BJ (cell line): Measurements from ENCODE around the gene ZHX3. TPM values are rescaled to one million over a fixed set of nuclear protein-coding genes. Genes with fewer than 3 reads are reported as not detected.

ENCODE experiments used
- CTCF ChIA-PET: fragments of 350-600 bp; formaldehyde crosslinking; extraction: SDS; loops from one replicate; lab custom pipeline; 2021; ENCODE audit warnings: antibody characterized with exemption, inconsistent platforms; lab: Yijun Ruan, JAX
- POLR2A ChIA-PET: fragments of 300-600 bp; sonication (Branson Sonifier 250); formaldehyde crosslinking; extraction: SDS; loops from one replicate; lab custom pipeline; 2021; ENCODE audit warnings: antibody characterized with exemption; lab: Charles Lee
- DNase-seq: peaks from one replicate; pipeline ENCODE4 v3.0.0-alpha.2; 2011; ENCODE audit warnings: low read depth
- H3K27me3 ChIP-seq: 2 replicates; pipeline ENCODE4 v1.6.0; 2011; ENCODE audit warnings: low read length; ENCODE audit not compliant: control insufficient read depth, insufficient read depth
- H3K36me3 ChIP-seq: 2 replicates; pipeline ENCODE4 v1.5.1; 2011; ENCODE audit warnings: low read length; ENCODE audit not compliant: control insufficient read depth, insufficient read depth
- H3K4me3 ChIP-seq: 2 replicates; pipeline ENCODE4 v1.5.1; 2011; ENCODE audit warnings: low read depth, mild to moderate bottlenecking, control low read depth, low read length
- polyA plus RNA-seq: library from polyadenylated mRNA; depleted of rRNA; stranded (reverse); fragments of >200 nt; gene quantifications from 2 replicates; pipeline ENCODE4 v1.2.3, GENCODE V29; 2011
- TF ChIP-seq, protein P1 (sequence below): IDR thresholded peaks from 2 replicates; pipeline ENCODE4 v1.5.1; 2011; ENCODE audit warnings: low read depth, mild to moderate bottlenecking, control low read depth, inconsistent platforms, low read length, moderate library complexity; ENCODE audit not compliant: insufficient read depth

ZHX3 gene
- polyA plus RNA-seq, 1 experiment: 23.9 TPM

GRCh38 chr20:41272339-41272738 is 45.2 kb downstream of the ZHX3 start:
- POLR2A ChIA-PET: no interaction called here
- TF ChIP-seq, protein P1, sequence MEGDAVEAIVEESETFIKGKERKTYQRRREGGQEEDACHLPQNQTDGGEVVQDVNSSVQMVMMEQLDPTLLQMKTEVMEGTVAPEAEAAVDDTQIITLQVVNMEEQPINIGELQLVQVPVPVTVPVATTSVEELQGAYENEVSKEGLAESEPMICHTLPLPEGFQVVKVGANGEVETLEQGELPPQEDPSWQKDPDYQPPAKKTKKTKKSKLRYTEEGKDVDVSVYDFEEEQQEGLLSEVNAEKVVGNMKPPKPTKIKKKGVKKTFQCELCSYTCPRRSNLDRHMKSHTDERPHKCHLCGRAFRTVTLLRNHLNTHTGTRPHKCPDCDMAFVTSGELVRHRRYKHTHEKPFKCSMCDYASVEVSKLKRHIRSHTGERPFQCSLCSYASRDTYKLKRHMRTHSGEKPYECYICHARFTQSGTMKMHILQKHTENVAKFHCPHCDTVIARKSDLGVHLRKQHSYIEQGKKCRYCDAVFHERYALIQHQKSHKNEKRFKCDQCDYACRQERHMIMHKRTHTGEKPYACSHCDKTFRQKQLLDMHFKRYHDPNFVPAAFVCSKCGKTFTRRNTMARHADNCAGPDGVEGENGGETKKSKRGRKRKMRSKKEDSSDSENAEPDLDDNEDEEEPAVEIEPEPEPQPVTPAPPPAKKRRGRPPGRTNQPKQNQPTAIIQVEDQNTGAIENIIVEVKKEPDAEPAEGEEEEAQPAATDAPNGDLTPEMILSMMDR: no peak

GRCh38 chr20:41268917-41269652 is 48.4 kb downstream of the ZHX3 start:
- TF ChIP-seq, protein P1: no peak
- DNase-seq: no peak
- no peak overlapping the region for H3K4me3 ChIP-seq
- no peaks in the 10 kb centered on the region for H3K27me3 ChIP-seq
- H3K36me3 ChIP-seq: peaks cover 2% of the 10 kb centered on the region
- CTCF ChIA-PET: interaction anchor here (0.7 to 1.0 kb wide), 3 partner anchors 13 to 75 kb away, joined by 3 read pairs; no protein-coding TSS in a partner anchor
- POLR2A ChIA-PET: no interaction called here

More at GRCh38 chr20:41272339-41272738, 45.2 kb downstream of the ZHX3 start:
- peaks cover 2% of the 10 kb centered on the region for H3K36me3 ChIP-seq
- no peaks in the 10 kb centered on the region for H3K27me3 ChIP-seq
- CTCF ChIA-PET: interaction anchor here (1.1 to 1.5 kb wide), 3 partner anchors 8 to 67 kb away, joined by 4 to 5 read pairs (median 4); no protein-coding TSS in a partner anchor
- H3K4me3 ChIP-seq: no peak overlapping the region
- DNase-seq: no peak

GRCh38 chr20:41268402-41268801 is 49.1 kb downstream of the ZHX3 start:
- DNase-seq: no peak
- H3K27me3 ChIP-seq: no peaks in the 10 kb centered on the region
- POLR2A ChIA-PET: no interaction called here
- H3K36me3 ChIP-seq: peaks cover 2% of the 10 kb centered on the region
- TF ChIP-seq, protein P1: no peak
- no peak overlapping the region for H3K4me3 ChIP-seq
- CTCF ChIA-PET: interaction anchor here (1.0 kb wide), 1 partner anchor 13 kb away, joined by 3 read pairs; no protein-coding TSS in a partner anchor

- POLR2A ChIA-PET: no interaction called here
- Histone ChIP-seq H3K36me3 (peaks cover 2% of the 10 kb centered on the region), H3K4me3 (no peak overlapping the region), H3K27me3 (no peaks in the 10 kb centered on the region)
- TF ChIP-seq, protein P1: no peak
- CTCF ChIA-PET: interaction anchor here (1.0 to 1.3 kb wide), 2 partner anchors 9 to 11 kb away, joined by 3 read pairs; no protein-coding TSS in a partner anchor
- DNase-seq: no peak
Observed at GRCh38 chr20:41265938-41266337, 51.6 kb downstream of the ZHX3 start.

- TF ChIP-seq, protein P1: no peak
- no peaks in the 10 kb centered on the region for H3K27me3 ChIP-seq
- no peak for DNase-seq
- peaks cover 2% of the 10 kb centered on the region for H3K36me3 ChIP-seq
- ChIA-PET POLR2A (no interaction called here), CTCF (no interaction called here)
- H3K4me3 ChIP-seq: no peak overlapping the region
Observed at GRCh38 chr20:41264819-41265218, 52.7 kb downstream of the ZHX3 start.
